ENCODE results near the gene RFX7.

- TF ChIP-seq CTCF (IDR thresholded peaks at IDR 0.05; ENCODE audit: low read length): no peak
- TF ChIP-seq EZH2 (IDR thresholded peaks at IDR 0.05; ENCODE audit: borderline replicate concordance, low read length): no peak
Observed at GRCh38 chr15:56192659-56193442, 50.8 kb downstream of the RFX7 start.
